K562 (cell line): ENCODE data around the gene CDK9. TPM values are rescaled to one million over a fixed set of nuclear protein-coding genes. Genes with fewer than 3 reads are reported as not detected.

ENCODE experiments used
- CHD4 ChIP-seq: fragments of 200-600 bp; sonication (generic); IDR thresholded peaks from 3 replicates; pipeline ENCODE4 v1.6.1; 2012; ENCODE audit warnings: low read depth, mild to moderate bottlenecking, mixed read lengths, low read length, inconsistent platforms; ENCODE audit not compliant: insufficient read depth, insufficient replicate concordance, poor library complexity, severe bottlenecking
- DIDO1 ChIP-seq: fragments of 450-650 bp; IDR thresholded peaks from 2 replicates; pipeline ENCODE4 v1.6.1; 2016; ENCODE audit warnings: low read depth, missing biosample characterization, missing genetic modification characterization
- HCFC1 ChIP-seq: IDR thresholded peaks from 2 replicates; pipeline ENCODE4 v1.6.1; 2012; ENCODE audit warnings: low read depth, low read length, improper control_type of control experiment
- JUN ChIP-seq, 2 experiments: sonication (generic) in 1 of 2; formaldehyde crosslinking in 1 of 2; IDR thresholded peaks; 2 replicates each; pipeline versions ENCODE4 v1.6.1 to v1.8.0; 2012 to 2022; ENCODE audit warnings: borderline replicate concordance in 2 of 2, mild to moderate bottlenecking in 2 of 2, improper control_type of control experiment in 1 of 2, low read depth in 1 of 2, low read length in 1 of 2, missing genetic modification reagents in 1 of 2
- KAT7 ChIP-seq: sonication (generic); formaldehyde crosslinking; IDR thresholded peaks from 2 replicates; pipeline ENCODE4 v1.8.0; 2022; ENCODE audit warnings: missing genetic modification reagents, mild to moderate bottlenecking, borderline replicate concordance
- KAT8 ChIP-seq: fragments of 450-650 bp; IDR thresholded peaks from 2 replicates; pipeline ENCODE4 v1.6.1; 2016; ENCODE audit warnings: low read depth, mild to moderate bottlenecking
- KDM2B ChIP-seq: fragments of 250-450 bp; sonication (Bioruptor Pico); IDR thresholded peaks from 2 replicates; pipeline ENCODE4 v1.8.0; 2021; ENCODE audit warnings: mild to moderate bottlenecking, moderate library complexity
- PHF8 ChIP-seq: fragments of 200-600 bp; sonication (generic); IDR thresholded peaks from 2 replicates; pipeline ENCODE4 v1.6.1; 2012; ENCODE audit warnings: mixed run types, mild to moderate bottlenecking, inconsistent platforms, low read length, moderate library complexity, borderline replicate concordance
- SMARCA4 ChIP-seq: fragments of 450-650 bp; IDR thresholded peaks from 2 replicates; pipeline ENCODE4 v1.6.1; 2016
- TCF7 ChIP-seq: sonication (generic); IDR thresholded peaks from 2 replicates; pipeline ENCODE4 v1.6.1; 2016; ENCODE audit warnings: antibody characterized with exemption, borderline replicate concordance
- polyA plus RNA-seq, 8 experiments: library from polyadenylated mRNA; depleted of rRNA in 4 of 8; stranded (reverse) in 5 of 8; unstranded in 3 of 8; fragments of >200 nt; fragmentation: Nextera tagmentation in 2 of 8; fragmentation: Illumina TruSeq in 1 of 8; extraction: Ambion mirVana in 2 of 8; extraction: Trizol in 1 of 8; gene quantifications; 2 replicates each; pipeline versions ENCODE4 v1.2.1 to v1.2.3, GENCODE V29; 2011 to 2014; ENCODE audit warnings: inconsistent platforms in 1 of 8, missing spikeins in 1 of 8
- total RNA-seq, 7 experiments: library from RNA; depleted of rRNA in 6 of 7; stranded (reverse); fragments of >200 nt in 6 of 7; fragmentation: Illumina TruSeq in 2 of 7; extraction: Trizol in 2 of 7; gene quantifications; 2 replicates each; pipeline versions ENCODE4 v1.2.1 to v1.2.3, GENCODE V29; 2011 to 2021; ENCODE audit warnings: low replicate concordance in 1 of 7
- TF ChIP-seq, protein P1 (sequence below): sonication (generic); formaldehyde crosslinking; IDR thresholded peaks from 2 replicates; pipeline ENCODE4 v1.5.0; 2020; ENCODE audit warnings: missing genetic modification reagents
- TF ChIP-seq, protein P2 (sequence below): sonication (generic); formaldehyde crosslinking; IDR thresholded peaks from 2 replicates; pipeline ENCODE4 v1.8.0; 2022; ENCODE audit warnings: mild to moderate bottlenecking, missing genetic modification reagents
- TF ChIP-seq, protein P3 (sequence below): sonication (generic); formaldehyde crosslinking; IDR thresholded peaks from 2 replicates; pipeline ENCODE4 v1.8.1; 2023; ENCODE audit warnings: mild to moderate bottlenecking, missing genetic modification reagents, moderate library complexity
- TF ChIP-seq, protein P4 (sequence below): fragments of 450-650 bp; IDR thresholded peaks from 2 replicates; pipeline ENCODE4 v1.6.1; 2016
- TF ChIP-seq, protein P5 (sequence below): fragments of 450-650 bp; IDR thresholded peaks from 2 replicates; pipeline ENCODE4 v1.6.1; 2016; ENCODE audit warnings: missing biosample characterization, missing genetic modification characterization
- TF ChIP-seq, protein P6 (sequence below), 2 experiments: fragments of 450-650 bp; conservative IDR thresholded peaks; 2 replicates each; pipeline ENCODE4 v1.6.1; 2017; ENCODE audit warnings: mild to moderate bottlenecking in 2 of 2, moderate library complexity in 2 of 2

CDK9 gene
- total and polyA plus RNA-seq, 9 of the 15 experiments (the other 6 are each of a cell fraction or from before 2014, with no cell fraction given) = 4.2 to 78.6 (median 33.0) TPM

DNA sequence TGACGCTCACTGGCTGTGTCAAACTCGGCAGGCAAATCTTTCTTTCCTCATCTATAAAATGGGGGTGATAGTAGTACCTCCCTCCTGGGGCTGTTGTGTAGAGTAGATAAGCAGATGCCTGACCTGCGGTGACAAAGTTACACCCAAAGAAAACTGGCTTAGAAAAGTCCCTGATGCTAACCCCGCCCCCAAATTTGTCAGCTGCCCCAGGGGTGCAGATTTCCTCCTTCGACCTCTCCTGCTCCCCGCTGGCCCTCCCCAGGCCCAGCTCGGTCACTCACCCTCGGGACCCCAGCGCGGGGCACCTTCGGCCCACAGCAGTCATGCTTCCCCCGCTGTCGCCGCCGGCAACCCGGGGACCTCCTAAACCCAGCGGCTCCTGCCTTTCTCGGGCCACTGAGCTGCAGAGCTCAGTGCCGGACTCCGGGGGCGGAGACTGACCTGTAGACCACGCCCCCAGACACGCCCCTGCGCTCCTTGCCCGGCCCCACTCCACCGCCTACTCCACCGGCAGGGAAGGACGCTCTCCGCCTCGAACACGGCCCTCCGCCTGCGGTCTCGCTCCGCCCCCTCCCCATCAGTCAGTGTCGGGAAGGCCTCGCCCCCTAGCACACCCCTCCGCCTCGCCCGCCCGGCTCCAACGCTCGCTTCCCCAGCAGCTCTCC, 14.8 kb upstream of the CDK9 start (continued):
- 0 out of 2 replicates have a peak, but pooled peaks have one; percentile 24 for TF ChIP-seq HCFC1
- TF ChIP-seq KAT8 = no peak
- TF ChIP-seq, protein P1, sequence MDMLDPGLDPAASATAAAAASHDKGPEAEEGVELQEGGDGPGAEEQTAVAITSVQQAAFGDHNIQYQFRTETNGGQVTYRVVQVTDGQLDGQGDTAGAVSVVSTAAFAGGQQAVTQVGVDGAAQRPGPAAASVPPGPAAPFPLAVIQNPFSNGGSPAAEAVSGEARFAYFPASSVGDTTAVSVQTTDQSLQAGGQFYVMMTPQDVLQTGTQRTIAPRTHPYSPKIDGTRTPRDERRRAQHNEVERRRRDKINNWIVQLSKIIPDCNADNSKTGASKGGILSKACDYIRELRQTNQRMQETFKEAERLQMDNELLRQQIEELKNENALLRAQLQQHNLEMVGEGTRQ = 0 out of 2 replicates have a peak, but pooled peaks have one; percentile 17
- TF ChIP-seq CHD4 = no peak
- peak; percentile 54; the same call in 1 of the 2 replicates for TF ChIP-seq PHF8
- TF ChIP-seq KAT7 (CRISPR knock-in tag) = no peak
- TF ChIP-seq, protein P2, sequence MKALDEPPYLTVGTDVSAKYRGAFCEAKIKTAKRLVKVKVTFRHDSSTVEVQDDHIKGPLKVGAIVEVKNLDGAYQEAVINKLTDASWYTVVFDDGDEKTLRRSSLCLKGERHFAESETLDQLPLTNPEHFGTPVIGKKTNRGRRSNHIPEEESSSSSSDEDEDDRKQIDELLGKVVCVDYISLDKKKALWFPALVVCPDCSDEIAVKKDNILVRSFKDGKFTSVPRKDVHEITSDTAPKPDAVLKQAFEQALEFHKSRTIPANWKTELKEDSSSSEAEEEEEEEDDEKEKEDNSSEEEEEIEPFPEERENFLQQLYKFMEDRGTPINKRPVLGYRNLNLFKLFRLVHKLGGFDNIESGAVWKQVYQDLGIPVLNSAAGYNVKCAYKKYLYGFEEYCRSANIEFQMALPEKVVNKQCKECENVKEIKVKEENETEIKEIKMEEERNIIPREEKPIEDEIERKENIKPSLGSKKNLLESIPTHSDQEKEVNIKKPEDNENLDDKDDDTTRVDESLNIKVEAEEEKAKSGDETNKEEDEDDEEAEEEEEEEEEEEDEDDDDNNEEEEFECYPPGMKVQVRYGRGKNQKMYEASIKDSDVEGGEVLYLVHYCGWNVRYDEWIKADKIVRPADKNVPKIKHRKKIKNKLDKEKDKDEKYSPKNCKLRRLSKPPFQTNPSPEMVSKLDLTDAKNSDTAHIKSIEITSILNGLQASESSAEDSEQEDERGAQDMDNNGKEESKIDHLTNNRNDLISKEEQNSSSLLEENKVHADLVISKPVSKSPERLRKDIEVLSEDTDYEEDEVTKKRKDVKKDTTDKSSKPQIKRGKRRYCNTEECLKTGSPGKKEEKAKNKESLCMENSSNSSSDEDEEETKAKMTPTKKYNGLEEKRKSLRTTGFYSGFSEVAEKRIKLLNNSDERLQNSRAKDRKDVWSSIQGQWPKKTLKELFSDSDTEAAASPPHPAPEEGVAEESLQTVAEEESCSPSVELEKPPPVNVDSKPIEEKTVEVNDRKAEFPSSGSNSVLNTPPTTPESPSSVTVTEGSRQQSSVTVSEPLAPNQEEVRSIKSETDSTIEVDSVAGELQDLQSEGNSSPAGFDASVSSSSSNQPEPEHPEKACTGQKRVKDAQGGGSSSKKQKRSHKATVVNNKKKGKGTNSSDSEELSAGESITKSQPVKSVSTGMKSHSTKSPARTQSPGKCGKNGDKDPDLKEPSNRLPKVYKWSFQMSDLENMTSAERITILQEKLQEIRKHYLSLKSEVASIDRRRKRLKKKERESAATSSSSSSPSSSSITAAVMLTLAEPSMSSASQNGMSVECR (CRISPR knock-in tag) = no peak
- TF ChIP-seq, protein P3, sequence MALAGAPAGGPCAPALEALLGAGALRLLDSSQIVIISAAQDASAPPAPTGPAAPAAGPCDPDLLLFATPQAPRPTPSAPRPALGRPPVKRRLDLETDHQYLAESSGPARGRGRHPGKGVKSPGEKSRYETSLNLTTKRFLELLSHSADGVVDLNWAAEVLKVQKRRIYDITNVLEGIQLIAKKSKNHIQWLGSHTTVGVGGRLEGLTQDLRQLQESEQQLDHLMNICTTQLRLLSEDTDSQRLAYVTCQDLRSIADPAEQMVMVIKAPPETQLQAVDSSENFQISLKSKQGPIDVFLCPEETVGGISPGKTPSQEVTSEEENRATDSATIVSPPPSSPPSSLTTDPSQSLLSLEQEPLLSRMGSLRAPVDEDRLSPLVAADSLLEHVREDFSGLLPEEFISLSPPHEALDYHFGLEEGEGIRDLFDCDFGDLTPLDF (CRISPR knock-in tag) = no peak
- TF ChIP-seq, protein P4, sequence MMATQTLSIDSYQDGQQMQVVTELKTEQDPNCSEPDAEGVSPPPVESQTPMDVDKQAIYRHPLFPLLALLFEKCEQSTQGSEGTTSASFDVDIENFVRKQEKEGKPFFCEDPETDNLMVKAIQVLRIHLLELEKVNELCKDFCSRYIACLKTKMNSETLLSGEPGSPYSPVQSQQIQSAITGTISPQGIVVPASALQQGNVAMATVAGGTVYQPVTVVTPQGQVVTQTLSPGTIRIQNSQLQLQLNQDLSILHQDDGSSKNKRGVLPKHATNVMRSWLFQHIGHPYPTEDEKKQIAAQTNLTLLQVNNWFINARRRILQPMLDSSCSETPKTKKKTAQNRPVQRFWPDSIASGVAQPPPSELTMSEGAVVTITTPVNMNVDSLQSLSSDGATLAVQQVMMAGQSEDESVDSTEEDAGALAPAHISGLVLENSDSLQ = peak; percentile 98
- no peak for TF ChIP-seq TCF7
- peak; percentile 35; the same call in 1 of the 2 replicates for TF ChIP-seq SMARCA4
- TF ChIP-seq, protein P5, sequence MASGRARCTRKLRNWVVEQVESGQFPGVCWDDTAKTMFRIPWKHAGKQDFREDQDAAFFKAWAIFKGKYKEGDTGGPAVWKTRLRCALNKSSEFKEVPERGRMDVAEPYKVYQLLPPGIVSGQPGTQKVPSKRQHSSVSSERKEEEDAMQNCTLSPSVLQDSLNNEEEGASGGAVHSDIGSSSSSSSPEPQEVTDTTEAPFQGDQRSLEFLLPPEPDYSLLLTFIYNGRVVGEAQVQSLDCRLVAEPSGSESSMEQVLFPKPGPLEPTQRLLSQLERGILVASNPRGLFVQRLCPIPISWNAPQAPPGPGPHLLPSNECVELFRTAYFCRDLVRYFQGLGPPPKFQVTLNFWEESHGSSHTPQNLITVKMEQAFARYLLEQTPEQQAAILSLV (tag) = no peak
- peak; percentile 30; the same call in 1 of the 2 replicates for TF ChIP-seq JUN (IDR thresholded peaks at IDR 0.05; ENCODE audit: borderline replicate concordance, low read depth, low read length)
- TF ChIP-seq JUN (CRISPR knock-in tag; IDR thresholded peaks at IDR 0.05; ENCODE audit: borderline replicate concordance) = no peak
- no peak for TF ChIP-seq DIDO1 (tag)
- no peak for TF ChIP-seq KDM2B (CRISPR knock-in tag)
- TF ChIP-seq, protein P6, sequence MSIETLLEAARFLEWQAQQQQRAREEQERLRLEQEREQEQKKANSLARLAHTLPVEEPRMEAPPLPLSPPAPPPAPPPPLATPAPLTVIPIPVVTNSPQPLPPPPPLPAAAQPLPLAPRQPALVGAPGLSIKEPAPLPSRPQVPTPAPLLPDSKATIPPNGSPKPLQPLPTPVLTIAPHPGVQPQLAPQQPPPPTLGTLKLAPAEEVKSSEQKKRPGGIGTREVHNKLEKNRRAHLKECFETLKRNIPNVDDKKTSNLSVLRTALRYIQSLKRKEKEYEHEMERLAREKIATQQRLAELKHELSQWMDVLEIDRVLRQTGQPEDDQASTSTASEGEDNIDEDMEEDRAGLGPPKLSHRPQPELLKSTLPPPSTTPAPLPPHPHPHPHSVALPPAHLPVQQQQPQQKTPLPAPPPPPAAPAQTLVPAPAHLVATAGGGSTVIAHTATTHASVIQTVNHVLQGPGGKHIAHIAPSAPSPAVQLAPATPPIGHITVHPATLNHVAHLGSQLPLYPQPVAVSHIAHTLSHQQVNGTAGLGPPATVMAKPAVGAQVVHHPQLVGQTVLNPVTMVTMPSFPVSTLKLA (conservative IDR thresholded peaks at IDR 0.05) = peak in 1 of 2 experiments; percentile 52; a peak in 1 of 4 replicates
